ENCODE measurements around the gene PRKAB1. TPM values are rescaled to one million over a fixed set of nuclear protein-coding genes. Genes with fewer than 3 reads are reported as not detected.
A peak's percentile ranks its signal among the peaks of the same experiment; 100 is the strongest.

Gene PRKAB1
- total and polyA plus RNA-seq, 7 experiments from 2014 or later = 23.5 to 54.7 (median 43.3) TPM

- H3K27ac ChIP-seq (ENCODE audit: low read depth, low read length) = no peak overlapping the region
- no peak overlapping the region for H3K4me3 ChIP-seq (ENCODE audit: low read length)
- ATAC-seq = no peak
- intact Hi-C loops (cut with micrococcal nuclease) = no loop called here
- H3K4me1 ChIP-seq (ENCODE audit: control insufficient read depth in 2 of 2, insufficient read depth in 2 of 2, low read length in 2 of 2) = no peaks in the 10 kb centered on the region
- DNase-seq = no peak
- Mint-ChIP-seq H3K27ac (no peak overlapping the region), H3K4me3 (no peak overlapping the region), H3K4me1 (no peaks in the 10 kb centered on the region), H3K27me3 (no peaks in the 10 kb centered on the region), H3K36me3 (peaks cover 0 to 6% (median 0%) of the 10 kb centered on the region in 5 donors), H3K9me3 (peaks cover 0 to 1% (median 0%) of the 10 kb centered on the region in 11 donors)
- H3K36me3 ChIP-seq (ENCODE audit: control insufficient read depth in 2 of 3, insufficient read depth in 3 of 3, low read length in 3 of 3) = no peaks in the 10 kb centered on the region
- no peaks in the 10 kb centered on the region for H3K27me3 ChIP-seq (ENCODE audit: control insufficient read depth in 2 of 2, insufficient read depth in 2 of 2, low read length in 2 of 2)
- ChIA-PET POLR2A (no interaction called here), CTCF (no interaction called here)
- no peaks in the 10 kb centered on the region for H3K9me3 ChIP-seq (ENCODE audit: control insufficient read depth in 2 of 3, low read length in 3 of 3)
Observed at GRCh38 chr12:119689935-119690500, 22.1 kb downstream of the PRKAB1 start.

GRCh38 chr12:119691202-119691810 is 23.4 kb downstream of the PRKAB1 start:
- Histone ChIP-seq H3K4me3 (ENCODE audit: low read length) (no peak overlapping the region), H3K9me3 (ENCODE audit: control insufficient read depth in 2 of 3, low read length in 3 of 3) (no peaks in the 10 kb centered on the region), H3K27me3 (ENCODE audit: control insufficient read depth in 2 of 2, insufficient read depth in 2 of 2, low read length in 2 of 2) (no peaks in the 10 kb centered on the region), H3K36me3 (ENCODE audit: control insufficient read depth in 2 of 3, insufficient read depth in 3 of 3, low read length in 3 of 3) (no peaks in the 10 kb centered on the region), H3K4me1 (ENCODE audit: control insufficient read depth in 2 of 2, insufficient read depth in 2 of 2, low read length in 2 of 2) (no peaks in the 10 kb centered on the region), H3K27ac (ENCODE audit: low read depth, low read length) (no peak overlapping the region)
- intact Hi-C loops (cut with micrococcal nuclease) = no loop called here
- H3K27ac Mint-ChIP-seq = peak overlapping the region in 1 of 9 donors; percentile 21
- H3K4me1 Mint-ChIP-seq = no peaks in the 10 kb centered on the region
- POLR2A ChIA-PET = no interaction called here
- H3K36me3 Mint-ChIP-seq = peaks cover 0 to 4% (median 0%) of the 10 kb centered on the region in 5 donors
- H3K27me3 Mint-ChIP-seq = no peaks in the 10 kb centered on the region
- H3K4me3 Mint-ChIP-seq = no peak overlapping the region
- peaks cover 0 to 1% (median 0%) of the 10 kb centered on the region in 11 donors for H3K9me3 Mint-ChIP-seq
- DNase-seq (no peak), ATAC-seq (no peak)
- CTCF ChIA-PET = no interaction called here

GRCh38 chr12:119692410-119692809 is 24.5 kb downstream of the PRKAB1 start:
- Mint-ChIP-seq H3K27me3 (peaks cover 0 to 3% (median 0%) of the 10 kb centered on the region in 5 donors), H3K9me3 (peaks cover 0 to 1% (median 0%) of the 10 kb centered on the region in 11 donors), H3K4me3 (no peak overlapping the region), H3K27ac (no peak overlapping the region), H3K36me3 (peaks cover 0 to 10% (median 0%) of the 10 kb centered on the region in 5 donors), H3K4me1 (no peaks in the 10 kb centered on the region)
- intact Hi-C loops (cut with micrococcal nuclease) = no loop called here
- H3K4me1 ChIP-seq (ENCODE audit: control insufficient read depth in 2 of 2, insufficient read depth in 2 of 2, low read length in 2 of 2) = no peaks in the 10 kb centered on the region
- no peak overlapping the region for H3K4me3 ChIP-seq (ENCODE audit: low read length)
- no peak for DNase-seq
- ChIA-PET POLR2A (no interaction called here), CTCF (no interaction called here)
- no peak overlapping the region for H3K27ac ChIP-seq (ENCODE audit: low read depth, low read length)
- ATAC-seq = no peak
- H3K36me3 ChIP-seq (ENCODE audit: control insufficient read depth in 2 of 3, insufficient read depth in 3 of 3, low read length in 3 of 3) = no peaks in the 10 kb centered on the region
- no peaks in the 10 kb centered on the region for H3K9me3 ChIP-seq (ENCODE audit: control insufficient read depth in 2 of 3, low read length in 3 of 3)
- H3K27me3 ChIP-seq (ENCODE audit: control insufficient read depth in 2 of 2, insufficient read depth in 2 of 2, low read length in 2 of 2) = no peaks in the 10 kb centered on the region

- no peak for ATAC-seq
- POLR2A ChIA-PET = no interaction called here
- Mint-ChIP-seq H3K9me3 (peaks cover 0 to 1% (median 0%) of the 10 kb centered on the region in 11 donors), H3K27ac (no peak overlapping the region), H3K4me3 (no peak overlapping the region), H3K4me1 (no peaks in the 10 kb centered on the region), H3K27me3 (peaks cover 0 to 3% (median 0%) of the 10 kb centered on the region in 5 donors), H3K36me3 (peaks cover 0 to 11% (median 0%) of the 10 kb centered on the region in 5 donors)
- no peaks in the 10 kb centered on the region for H3K9me3 ChIP-seq (ENCODE audit: control insufficient read depth in 2 of 3, low read length in 3 of 3)
- no peak for DNase-seq
- H3K27me3 ChIP-seq (ENCODE audit: control insufficient read depth in 2 of 2, insufficient read depth in 2 of 2, low read length in 2 of 2) = no peaks in the 10 kb centered on the region
- H3K36me3 ChIP-seq (ENCODE audit: control insufficient read depth in 2 of 3, insufficient read depth in 3 of 3, low read length in 3 of 3) = no peaks in the 10 kb centered on the region
- no peak overlapping the region for H3K4me3 ChIP-seq (ENCODE audit: low read length)
- intact Hi-C loops (cut with micrococcal nuclease) = no loop called here
- H3K27ac ChIP-seq (ENCODE audit: low read depth, low read length) = no peak overlapping the region
- H3K4me1 ChIP-seq (ENCODE audit: control insufficient read depth in 2 of 2, insufficient read depth in 2 of 2, low read length in 2 of 2) = no peaks in the 10 kb centered on the region
- CTCF ChIA-PET = no interaction called here
Observed at GRCh38 chr12:119692997-119693396, 25.1 kb downstream of the PRKAB1 start.

GRCh38 chr12:119693511-119693910 is 25.6 kb downstream of the PRKAB1 start:
- intact Hi-C loops (cut with micrococcal nuclease) = no loop called here

GRCh38 chr12:119694111-119694510 is 26.2 kb downstream of the PRKAB1 start:
- no peaks in the 10 kb centered on the region for H3K4me1 Mint-ChIP-seq
- no peaks in the 10 kb centered on the region for H3K4me1 ChIP-seq (ENCODE audit: control insufficient read depth in 2 of 2, insufficient read depth in 2 of 2, low read length in 2 of 2)
- no peaks in the 10 kb centered on the region for H3K9me3 ChIP-seq (ENCODE audit: control insufficient read depth in 2 of 3, low read length in 3 of 3)
- DNase-seq (no peak), ATAC-seq (no peak)
- H3K36me3 ChIP-seq (ENCODE audit: control insufficient read depth in 2 of 3, insufficient read depth in 3 of 3, low read length in 3 of 3) = no peaks in the 10 kb centered on the region
- POLR2A ChIA-PET = no interaction called here
- H3K27ac Mint-ChIP-seq = no peak overlapping the region
- H3K36me3 Mint-ChIP-seq = peaks cover 0 to 10% (median 0%) of the 10 kb centered on the region in 5 donors
- no peak overlapping the region for H3K4me3 Mint-ChIP-seq
- CTCF ChIA-PET = no interaction called here
- peaks cover 0 to 1% (median 0%) of the 10 kb centered on the region in 11 donors for H3K9me3 Mint-ChIP-seq
- no peak overlapping the region for H3K27ac ChIP-seq (ENCODE audit: low read depth, low read length)
- peaks cover 0 to 3% (median 0%) of the 10 kb centered on the region in 5 donors for H3K27me3 Mint-ChIP-seq
- intact Hi-C loops (cut with micrococcal nuclease) = no loop called here
- H3K27me3 ChIP-seq (ENCODE audit: control insufficient read depth in 2 of 2, insufficient read depth in 2 of 2, low read length in 2 of 2) = no peaks in the 10 kb centered on the region
- no peak overlapping the region for H3K4me3 ChIP-seq (ENCODE audit: low read length)

More at GRCh38 chr12:119693511-119693910, 25.6 kb downstream of the PRKAB1 start:
- no peaks in the 10 kb centered on the region for H3K4me1 Mint-ChIP-seq
- ChIA-PET CTCF (no interaction called here), POLR2A (no interaction called here)
- no peaks in the 10 kb centered on the region for H3K27me3 ChIP-seq (ENCODE audit: control insufficient read depth in 2 of 2, insufficient read depth in 2 of 2, low read length in 2 of 2)
- no peak overlapping the region for H3K4me3 ChIP-seq (ENCODE audit: low read length)
- H3K36me3 ChIP-seq (ENCODE audit: control insufficient read depth in 2 of 3, insufficient read depth in 3 of 3, low read length in 3 of 3) = no peaks in the 10 kb centered on the region
- peaks cover 0 to 10% (median 0%) of the 10 kb centered on the region in 5 donors for H3K36me3 Mint-ChIP-seq
- H3K27me3 Mint-ChIP-seq = peaks cover 0 to 3% (median 0%) of the 10 kb centered on the region in 5 donors
- ATAC-seq (no peak), DNase-seq (no peak)
- H3K4me3 Mint-ChIP-seq = no peak overlapping the region
- no peaks in the 10 kb centered on the region for H3K4me1 ChIP-seq (ENCODE audit: control insufficient read depth in 2 of 2, insufficient read depth in 2 of 2, low read length in 2 of 2)
- H3K9me3 Mint-ChIP-seq = peaks cover 0 to 1% (median 0%) of the 10 kb centered on the region in 11 donors
- H3K9me3 ChIP-seq (ENCODE audit: control insufficient read depth in 2 of 3, low read length in 3 of 3) = no peaks in the 10 kb centered on the region
- H3K27ac ChIP-seq (ENCODE audit: low read depth, low read length) = no peak overlapping the region
- no peak overlapping the region for H3K27ac Mint-ChIP-seq

GRCh38 chr12:119695034-119695433 is 27.1 kb downstream of the PRKAB1 start:
- no peaks in the 10 kb centered on the region for H3K36me3 ChIP-seq (ENCODE audit: control insufficient read depth in 2 of 3, insufficient read depth in 3 of 3, low read length in 3 of 3)
- H3K27ac ChIP-seq (ENCODE audit: low read depth, low read length) = no peak overlapping the region
- ChIA-PET POLR2A (no interaction called here), CTCF (no interaction called here)
- Mint-ChIP-seq H3K36me3 (peaks cover 0 to 10% (median 0%) of the 10 kb centered on the region in 5 donors), H3K4me1 (no peaks in the 10 kb centered on the region), H3K4me3 (no peak overlapping the region), H3K9me3 (no peaks in the 10 kb centered on the region), H3K27ac (no peak overlapping the region), H3K27me3 (peaks cover 0 to 3% (median 0%) of the 10 kb centered on the region in 5 donors)
- intact Hi-C loops (cut with micrococcal nuclease) = no loop called here
- ATAC-seq (no peak), DNase-seq (no peak)
- no peaks in the 10 kb centered on the region for H3K9me3 ChIP-seq (ENCODE audit: control insufficient read depth in 2 of 3, low read length in 3 of 3)
- H3K27me3 ChIP-seq (ENCODE audit: control insufficient read depth in 2 of 2, insufficient read depth in 2 of 2, low read length in 2 of 2) = no peaks in the 10 kb centered on the region
- H3K4me3 ChIP-seq (ENCODE audit: low read length) = no peak overlapping the region
- H3K4me1 ChIP-seq (ENCODE audit: control insufficient read depth in 2 of 2, insufficient read depth in 2 of 2, low read length in 2 of 2) = no peaks in the 10 kb centered on the region
